ENCODE data around the gene DCAF8L1. TPM values are rescaled to one million over a fixed set of nuclear protein-coding genes. Genes with fewer than 3 reads are reported as not detected.

Gene DCAF8L1
- total RNA-seq (2021) (not detected in 2 replicates), Bru-seq, nascent RNA (not detected), BruChase-seq, experiment 1, labeled RNA remaining after a 2-hour chase (not detected), BruChase-seq, experiment 2, labeled RNA remaining after a 6-hour chase (not detected)
- long read RNA-seq, result 0 reads

DNA sequence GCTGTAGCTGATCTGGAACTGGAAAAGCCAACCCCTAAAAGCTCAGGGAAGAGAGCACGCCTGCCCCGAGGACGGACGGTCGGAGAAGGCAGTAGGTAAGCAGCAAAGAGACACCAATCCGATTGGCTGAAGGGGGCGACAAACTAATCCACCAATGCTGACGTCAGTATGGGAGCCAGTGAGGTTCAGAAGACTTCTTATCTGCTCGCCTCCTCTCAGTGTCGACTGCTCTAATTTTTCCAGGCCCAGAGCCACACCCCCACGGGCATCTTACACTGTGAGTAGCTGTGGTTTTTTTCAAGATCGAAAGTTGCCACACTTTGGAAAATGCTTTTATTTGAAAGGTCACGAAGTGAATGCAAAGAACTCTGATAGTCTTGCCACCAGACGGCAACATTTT lies at the start of gene DCAF8L1:
DCAF8L1 (minus strand) TSS at position 101 of the 400 bp plus-strand sequence. CDS start 115 bp downstream, outside the sequence.
- Histone ChIP-seq H3K9me3 (ENCODE audit: low read depth, low read length, poor library complexity, severe bottlenecking) (peaks cover 4% of the 10 kb centered on the region), H3K4me1 (ENCODE audit: insufficient read depth, low read length, poor library complexity, severe bottlenecking) (no peaks in the 10 kb centered on the region), H3K36me3 (ENCODE audit: insufficient read depth, low read length, poor library complexity, severe bottlenecking) (no peaks in the 10 kb centered on the region), H3K4me3 (ENCODE audit: low read depth, low read length, poor library complexity, severe bottlenecking) (no peak within 1 kb of the TSS), H3K27ac (ENCODE audit: low read depth, low read length, poor library complexity, severe bottlenecking) (no peak within 1 kb of the TSS), H3K27me3 (replicated peaks; ENCODE audit: insufficient read depth, low read depth, low read length, poor library complexity) (no peaks in the 10 kb centered on the region)
- no peak for TF ChIP-seq EZH2 (IDR thresholded peaks at IDR 0.05; ENCODE audit: borderline replicate concordance, low read depth, low read length, poor library complexity, severe bottlenecking)
- TF ChIP-seq, protein P1, sequence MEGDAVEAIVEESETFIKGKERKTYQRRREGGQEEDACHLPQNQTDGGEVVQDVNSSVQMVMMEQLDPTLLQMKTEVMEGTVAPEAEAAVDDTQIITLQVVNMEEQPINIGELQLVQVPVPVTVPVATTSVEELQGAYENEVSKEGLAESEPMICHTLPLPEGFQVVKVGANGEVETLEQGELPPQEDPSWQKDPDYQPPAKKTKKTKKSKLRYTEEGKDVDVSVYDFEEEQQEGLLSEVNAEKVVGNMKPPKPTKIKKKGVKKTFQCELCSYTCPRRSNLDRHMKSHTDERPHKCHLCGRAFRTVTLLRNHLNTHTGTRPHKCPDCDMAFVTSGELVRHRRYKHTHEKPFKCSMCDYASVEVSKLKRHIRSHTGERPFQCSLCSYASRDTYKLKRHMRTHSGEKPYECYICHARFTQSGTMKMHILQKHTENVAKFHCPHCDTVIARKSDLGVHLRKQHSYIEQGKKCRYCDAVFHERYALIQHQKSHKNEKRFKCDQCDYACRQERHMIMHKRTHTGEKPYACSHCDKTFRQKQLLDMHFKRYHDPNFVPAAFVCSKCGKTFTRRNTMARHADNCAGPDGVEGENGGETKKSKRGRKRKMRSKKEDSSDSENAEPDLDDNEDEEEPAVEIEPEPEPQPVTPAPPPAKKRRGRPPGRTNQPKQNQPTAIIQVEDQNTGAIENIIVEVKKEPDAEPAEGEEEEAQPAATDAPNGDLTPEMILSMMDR (conservative IDR thresholded peaks at IDR 0.05; ENCODE audit: low read depth, low read length), result no peak
- POLR2A ChIA-PET (ENCODE audit: low non-redundant PET), result no interaction called here
- DNase-seq (ENCODE audit: low spot score), result no peak
- CTCF ChIA-PET, result no interaction called here
- no TSS peak for BruUV-seq (replicated peaks)
- intact Hi-C loops (cut with micrococcal nuclease; ENCODE audit: unreplicated experiment), result no loop called here

- H3K4me1 ChIP-seq (ENCODE audit: insufficient read depth, low read length, poor library complexity, severe bottlenecking), result no peaks in the 10 kb centered on the region
- CTCF ChIA-PET, result no interaction called here
- POLR2A ChIA-PET (ENCODE audit: low non-redundant PET), result no interaction called here
Measured at GRCh38 chrX:28022371-28022770, 41.1 kb upstream of the DCAF8L1 start.

GRCh38 chrX:28016823-28017222 lies 35.6 kb upstream of the DCAF8L1 start:
- TF ChIP-seq EZH2 (IDR thresholded peaks at IDR 0.05; ENCODE audit: borderline replicate concordance, low read depth, low read length, poor library complexity, severe bottlenecking), result no peak
- TF ChIP-seq, protein P1 (conservative IDR thresholded peaks at IDR 0.05; ENCODE audit: low read depth, low read length), result no peak
- BruUV-seq (replicated peaks), result no TSS peak
- CTCF ChIA-PET, result no interaction called here
- intact Hi-C loops (cut with micrococcal nuclease; ENCODE audit: unreplicated experiment), result no loop called here
- H3K27ac ChIP-seq (ENCODE audit: low read depth, low read length, poor library complexity, severe bottlenecking), result no peak overlapping the region
- DNase-seq (ENCODE audit: low spot score), result no peak
- H3K4me3 ChIP-seq (ENCODE audit: low read depth, low read length, poor library complexity, severe bottlenecking), result no peak overlapping the region
- POLR2A ChIA-PET (ENCODE audit: low non-redundant PET), result no interaction called here
- H3K27me3 ChIP-seq (replicated peaks; ENCODE audit: insufficient read depth, low read depth, low read length, poor library complexity), result no peaks in the 10 kb centered on the region
- H3K4me1 ChIP-seq (ENCODE audit: insufficient read depth, low read length, poor library complexity, severe bottlenecking), result no peaks in the 10 kb centered on the region
- no peaks in the 10 kb centered on the region for H3K36me3 ChIP-seq (ENCODE audit: insufficient read depth, low read length, poor library complexity, severe bottlenecking)
- no peaks in the 10 kb centered on the region for H3K9me3 ChIP-seq (ENCODE audit: low read depth, low read length, poor library complexity, severe bottlenecking)

More at GRCh38 chrX:28022371-28022770, 41.1 kb upstream of the DCAF8L1 start:
- no TSS peak for BruUV-seq (replicated peaks)
- no peak for DNase-seq (ENCODE audit: low spot score)
- H3K36me3 ChIP-seq (ENCODE audit: insufficient read depth, low read length, poor library complexity, severe bottlenecking), result no peaks in the 10 kb centered on the region
- no peak overlapping the region for H3K4me3 ChIP-seq (ENCODE audit: low read depth, low read length, poor library complexity, severe bottlenecking)
- intact Hi-C loops (cut with micrococcal nuclease; ENCODE audit: unreplicated experiment), result no loop called here
- H3K27ac ChIP-seq (ENCODE audit: low read depth, low read length, poor library complexity, severe bottlenecking), result no peak overlapping the region
- TF ChIP-seq EZH2 (IDR thresholded peaks at IDR 0.05; ENCODE audit: borderline replicate concordance, low read depth, low read length, poor library complexity, severe bottlenecking), result no peak
- TF ChIP-seq, protein P1 (conservative IDR thresholded peaks at IDR 0.05; ENCODE audit: low read depth, low read length), result no peak
- H3K27me3 ChIP-seq (replicated peaks; ENCODE audit: insufficient read depth, low read depth, low read length, poor library complexity), result no peaks in the 10 kb centered on the region
- H3K9me3 ChIP-seq (ENCODE audit: low read depth, low read length, poor library complexity, severe bottlenecking), result no peaks in the 10 kb centered on the region

Data from A673 (cell line).